Measurements from ENCODE around the gene TRIM17. TPM values are rescaled to one million over a fixed set of nuclear protein-coding genes. Genes with fewer than 3 reads are reported as not detected.
A peak's percentile ranks its signal among the peaks of the same experiment; 100 is the strongest.

TRIM17 gene
- total RNA-seq, 1 donor from 2014 or later: 1.2 TPM

DNA sequence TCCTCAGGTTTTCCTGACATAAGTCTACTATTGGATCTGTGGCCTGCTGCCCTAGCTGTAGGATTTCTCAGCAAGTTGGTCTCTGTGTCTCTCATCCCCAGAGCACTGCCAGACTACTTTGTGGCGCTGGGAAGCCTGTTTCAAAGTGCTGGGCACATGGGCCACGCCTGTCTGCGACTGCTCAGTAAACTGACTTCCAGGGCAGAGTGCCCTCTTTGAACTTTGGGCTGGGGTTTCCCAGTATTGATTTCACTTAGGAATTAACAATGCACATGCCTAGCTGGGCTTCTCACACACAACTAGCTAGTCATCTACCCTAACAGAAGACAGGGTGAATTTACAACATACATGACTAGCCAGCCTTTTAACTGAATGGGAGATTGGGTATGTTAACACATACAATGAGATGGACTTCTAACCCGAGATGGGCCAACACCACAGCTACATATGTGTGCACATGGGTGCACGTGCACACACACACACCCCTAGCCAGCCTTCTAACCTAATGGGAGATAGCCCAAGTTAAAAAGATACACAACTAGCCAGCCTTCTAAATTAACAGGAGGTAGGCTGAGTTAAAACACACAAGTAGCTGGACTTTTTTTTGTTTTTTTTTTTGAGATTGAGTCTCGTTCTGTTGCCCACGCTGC is 6.9 kb upstream of the TRIM17 start:
- no peaks in the 10 kb centered on the region for H3K4me1 ChIP-seq
- intact Hi-C loops (cut with DNase I): no loop called here
- DNase-seq (ENCODE audit: extremely low spot score in 2 of 2): no peak
- no peaks in the 10 kb centered on the region for H3K27me3 ChIP-seq
- no peaks in the 10 kb centered on the region for H3K9me3 ChIP-seq
- H3K27ac ChIP-seq: no peak overlapping the region
- TF ChIP-seq POLR2A (IDR thresholded peaks at IDR 0.05) (no peak), POLR2AphosphoS5 (IDR thresholded peaks at IDR 0.05; ENCODE audit: insufficient read depth in 1 of 2, low read depth in 1 of 2) (no peak)
- TF ChIP-seq, protein P1, sequence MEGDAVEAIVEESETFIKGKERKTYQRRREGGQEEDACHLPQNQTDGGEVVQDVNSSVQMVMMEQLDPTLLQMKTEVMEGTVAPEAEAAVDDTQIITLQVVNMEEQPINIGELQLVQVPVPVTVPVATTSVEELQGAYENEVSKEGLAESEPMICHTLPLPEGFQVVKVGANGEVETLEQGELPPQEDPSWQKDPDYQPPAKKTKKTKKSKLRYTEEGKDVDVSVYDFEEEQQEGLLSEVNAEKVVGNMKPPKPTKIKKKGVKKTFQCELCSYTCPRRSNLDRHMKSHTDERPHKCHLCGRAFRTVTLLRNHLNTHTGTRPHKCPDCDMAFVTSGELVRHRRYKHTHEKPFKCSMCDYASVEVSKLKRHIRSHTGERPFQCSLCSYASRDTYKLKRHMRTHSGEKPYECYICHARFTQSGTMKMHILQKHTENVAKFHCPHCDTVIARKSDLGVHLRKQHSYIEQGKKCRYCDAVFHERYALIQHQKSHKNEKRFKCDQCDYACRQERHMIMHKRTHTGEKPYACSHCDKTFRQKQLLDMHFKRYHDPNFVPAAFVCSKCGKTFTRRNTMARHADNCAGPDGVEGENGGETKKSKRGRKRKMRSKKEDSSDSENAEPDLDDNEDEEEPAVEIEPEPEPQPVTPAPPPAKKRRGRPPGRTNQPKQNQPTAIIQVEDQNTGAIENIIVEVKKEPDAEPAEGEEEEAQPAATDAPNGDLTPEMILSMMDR (IDR thresholded peaks at IDR 0.05): no peak
- no peak overlapping the region for H3K4me3 ChIP-seq
- no peaks in the 10 kb centered on the region for H3K36me3 ChIP-seq

DNA sequence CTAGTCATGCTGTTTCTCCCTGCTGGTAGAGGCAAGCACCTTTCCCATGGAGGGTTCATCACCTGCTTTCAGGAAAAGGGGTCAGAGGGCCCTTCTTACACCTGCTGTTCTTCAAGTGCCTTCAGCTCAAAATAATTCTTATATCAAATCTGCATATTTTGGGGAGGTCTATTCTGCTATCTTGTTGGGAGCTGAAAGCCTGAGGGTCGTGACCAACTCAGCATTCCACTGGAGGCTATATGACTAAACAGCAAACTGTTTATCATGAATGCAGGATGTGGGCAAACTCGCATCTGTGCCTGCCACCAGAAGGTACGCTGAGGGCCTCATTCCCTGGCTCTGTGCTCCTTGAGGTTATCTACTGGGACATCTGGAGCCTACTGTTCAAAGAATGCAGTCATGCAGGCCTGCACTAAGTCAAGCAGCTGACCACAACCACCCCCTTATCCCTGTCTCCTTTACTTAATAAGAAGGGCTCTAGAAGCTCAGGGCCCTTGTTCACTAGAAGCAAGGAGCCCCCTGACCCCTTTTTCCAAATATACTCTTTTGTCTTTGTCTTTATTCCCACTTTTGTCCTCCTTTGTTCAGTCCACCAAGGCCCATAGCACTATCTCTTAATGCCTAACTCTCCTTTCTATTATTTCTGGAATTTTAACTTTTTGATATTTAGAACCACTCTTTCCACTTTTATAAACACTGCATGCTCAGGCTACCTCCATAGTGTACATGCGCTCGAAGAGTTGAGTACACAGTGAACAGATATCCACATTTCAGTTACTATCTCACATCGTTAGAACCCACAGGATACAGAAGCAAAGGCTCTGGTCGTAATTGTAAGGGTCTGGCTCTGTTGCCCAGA is 4.5 kb upstream of the TRIM17 start:
- intact Hi-C loops (cut with DNase I): no loop called here
- H3K27me3 ChIP-seq: no peaks in the 10 kb centered on the region
- DNase-seq (ENCODE audit: extremely low spot score in 2 of 2): no peak

DNA sequence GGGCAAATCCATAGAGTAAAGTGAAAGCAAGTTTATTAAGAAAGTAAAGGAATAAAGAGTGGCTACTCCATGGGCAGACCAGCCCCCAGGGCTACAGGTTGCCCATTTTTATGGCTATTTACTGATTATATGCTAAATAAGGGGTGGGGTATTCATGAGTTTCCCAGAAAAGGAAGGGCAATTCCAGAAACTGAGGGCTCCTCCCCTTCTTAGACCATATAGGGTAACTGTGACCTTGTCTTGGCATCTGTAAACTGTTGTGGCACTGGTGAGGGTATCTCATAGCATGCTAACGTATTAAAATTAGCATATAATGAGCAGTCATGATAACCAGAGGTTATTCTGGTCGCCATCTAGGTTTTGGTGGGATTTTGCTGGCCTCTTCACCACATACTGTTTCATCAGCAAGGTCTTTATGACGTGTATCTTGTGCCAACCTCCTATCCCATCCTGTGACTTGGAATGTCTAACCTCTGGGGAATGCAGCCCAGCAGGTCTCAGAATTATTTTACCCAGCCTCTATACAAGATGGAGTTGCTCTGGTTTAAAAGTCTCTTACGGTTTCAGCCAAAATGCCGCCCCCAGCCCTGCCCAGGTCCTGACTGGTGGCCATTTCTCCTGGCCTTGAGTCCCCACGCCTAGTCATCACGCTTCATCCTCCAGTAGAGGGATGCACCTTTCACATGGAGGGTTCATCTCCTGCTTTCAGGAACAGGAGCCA is 982 bp upstream of the TRIM17 start:
- H3K36me3 ChIP-seq: no peaks in the 10 kb centered on the region
- no peaks in the 10 kb centered on the region for H3K9me3 ChIP-seq
- no peak for DNase-seq (ENCODE audit: extremely low spot score in 2 of 2)
- no peak overlapping the region for H3K27ac ChIP-seq
- H3K4me1 ChIP-seq: peaks cover 26% of the 10 kb centered on the region
- H3K27me3 ChIP-seq: no peaks in the 10 kb centered on the region
- TF ChIP-seq, protein P1 (IDR thresholded peaks at IDR 0.05): no peak
- TF ChIP-seq POLR2AphosphoS5 (IDR thresholded peaks at IDR 0.05; ENCODE audit: insufficient read depth in 1 of 2, low read depth in 1 of 2): peak in 1 of 2 donors; percentile 23
- intact Hi-C loops (cut with DNase I): no loop called here
- peak overlapping the region in 1 of 2 donors; percentile 59 for H3K4me3 ChIP-seq

More for the DNA sequence above, 4.5 kb upstream of the TRIM17 start:
- Histone ChIP-seq H3K4me3 (no peak overlapping the region), H3K36me3 (no peaks in the 10 kb centered on the region), H3K4me1 (peaks cover 15% of the 10 kb centered on the region), H3K9me3 (no peaks in the 10 kb centered on the region), H3K27ac (no peak overlapping the region)
- TF ChIP-seq, protein P1 (IDR thresholded peaks at IDR 0.05): no peak
- TF ChIP-seq POLR2AphosphoS5 (IDR thresholded peaks at IDR 0.05; ENCODE audit: insufficient read depth in 1 of 2, low read depth in 1 of 2): no peak
- TF ChIP-seq POLR2A (IDR thresholded peaks at IDR 0.05): no peak

DNA sequence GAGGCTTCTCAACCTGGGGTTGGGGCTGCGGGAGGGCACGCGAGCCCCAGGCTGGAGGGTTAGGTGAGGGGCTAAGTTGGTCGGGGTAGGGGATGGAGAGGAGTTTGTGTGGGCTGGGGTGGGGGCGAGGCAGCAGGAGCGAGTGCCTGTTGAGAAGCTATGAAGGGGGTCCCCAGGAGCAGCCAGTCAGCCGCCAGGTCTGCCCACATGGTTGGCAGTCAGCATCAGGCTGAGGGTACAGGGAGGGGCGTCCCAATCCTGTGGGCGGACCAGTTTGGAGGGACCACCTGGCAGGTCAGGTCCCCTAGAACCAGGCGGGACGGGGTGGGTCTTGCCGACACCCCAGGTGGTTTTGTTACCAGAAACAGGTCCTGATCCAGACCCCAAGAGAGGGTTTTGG is 400 bp upstream of the TRIM17 start:
- peaks cover 26% of the 10 kb centered on the region for H3K4me1 ChIP-seq
- no peak for DNase-seq (ENCODE audit: extremely low spot score in 2 of 2)
- intact Hi-C loops (cut with DNase I): no loop called here
- H3K36me3 ChIP-seq: no peaks in the 10 kb centered on the region
- peak overlapping the region; percentile 45 to 59 for H3K4me3 ChIP-seq
- peak overlapping the region; percentile 16 for H3K27ac ChIP-seq
- no peaks in the 10 kb centered on the region for H3K27me3 ChIP-seq
- TF ChIP-seq, protein P1 (IDR thresholded peaks at IDR 0.05): no peak
- TF ChIP-seq POLR2A (IDR thresholded peaks at IDR 0.05): no peak
- no peak for TF ChIP-seq POLR2AphosphoS5 (IDR thresholded peaks at IDR 0.05; ENCODE audit: insufficient read depth in 1 of 2, low read depth in 1 of 2)
- H3K9me3 ChIP-seq: no peaks in the 10 kb centered on the region

All from vagina (tissue), 2 donors.